Measurements from ENCODE around the gene HTR3B. TPM values are rescaled to one million over a fixed set of nuclear protein-coding genes. Genes with fewer than 3 reads are reported as not detected.
"Not testable (repeated sequence)": the region's sequence is repeated elsewhere in the genome, so short reads cannot be mapped to it uniquely, and the experiment has no call there.

HTR3B gene
- total and polyA plus RNA-seq, 2 donors (not counting 1 experiment from before 2014, with no cell fraction given): not detected

- H3K4me3 ChIP-seq (ENCODE audit: control extremely low read depth in 1 of 5, extremely low read depth in 1 of 5, insufficient read depth in 1 of 5, low read depth in 2 of 5, low read length in 4 of 5): no peak overlapping the region
- no peak overlapping the region for H3K9ac ChIP-seq (ENCODE audit: low read length)
- intact Hi-C loops (cut with micrococcal nuclease): no loop called here
- no peak overlapping the region for H3K27ac ChIP-seq (ENCODE audit: low read length in 2 of 2)
- no peak for DNase-seq
- no CpG with 5 or more reads among the region's 5 CpGs for WGBS (ENCODE audit: insufficient coverage)
- H3K36me3 ChIP-seq (replicated peaks in 1 of 2; ENCODE audit: control extremely low read depth in 1 of 2, control insufficient read depth in 1 of 2, extremely low read depth in 1 of 2, insufficient read depth in 2 of 2, low read length in 1 of 2): no peaks in the 10 kb centered on the region
- Mint-ChIP-seq H3K27me3 (peaks cover 8% of the 10 kb centered on the region), H3K4me1 (peaks cover 3% of the 10 kb centered on the region), H3K9me3 (ENCODE audit: insufficient read depth) (no peaks in the 10 kb centered on the region), H3K27ac (no peak overlapping the region), H3K4me3 (no peak overlapping the region)
- no peak overlapping the region for H2AFZ ChIP-seq (ENCODE audit: insufficient read depth, low read depth, low read length, poor library complexity, severe bottlenecking)
- H3K27me3 ChIP-seq (replicated peaks in 1 of 4; ENCODE audit: control extremely low read depth in 1 of 4, control insufficient read depth in 3 of 4, insufficient read depth in 4 of 4, low read length in 3 of 4): no peaks in the 10 kb centered on the region
- TF ChIP-seq CTCF (IDR thresholded peaks at IDR 0.05) (no peak), EZH2 (IDR thresholded peaks at IDR 0.05; ENCODE audit: borderline replicate concordance, insufficient read depth, low read depth, low read length, poor library complexity, severe bottlenecking) (no peak)
- no peaks in the 10 kb centered on the region for H3K79me2 ChIP-seq (ENCODE audit: control insufficient read depth, insufficient read depth, low read length)
- ChIA-PET POLR2A (no interaction called here), CTCF (no interaction called here)
- no peak overlapping the region for H3K4me2 ChIP-seq (replicated peaks; ENCODE audit: low read depth, low read length, poor library complexity, severe bottlenecking)
- ATAC-seq (ENCODE audit: low read depth): no peak
- H4K20me1 ChIP-seq (ENCODE audit: control insufficient read depth, insufficient read depth, low read length, poor library complexity, severe bottlenecking): no peaks in the 10 kb centered on the region
- peaks cover 0 to 3% (median 0%) of the 10 kb centered on the region in 3 donors for H3K9me3 ChIP-seq (ENCODE audit: control extremely low read depth in 1 of 3, control insufficient read depth in 2 of 3, insufficient read depth in 1 of 3, low read length in 2 of 3)
- H3K4me1 ChIP-seq (ENCODE audit: control insufficient read depth in 2 of 2, insufficient read depth in 2 of 2, low read length in 2 of 2): peaks cover 0 to 4% of the 10 kb centered on the region in 2 donors
Measured at GRCh38 chr11:113928311-113928710, 23.7 kb downstream of the HTR3B start.

GRCh38 chr11:113932788-113933187 is 28.2 kb downstream of the HTR3B start:
- WGBS (ENCODE audit: insufficient coverage): 77% methylated on average over 6 of the region's 7 CpGs
- Mint-ChIP-seq H3K9me3 (ENCODE audit: insufficient read depth) (no peaks in the 10 kb centered on the region), H3K4me3 (no peak overlapping the region), H3K27me3 (peaks cover 8% of the 10 kb centered on the region), H3K4me1 (peaks cover 4% of the 10 kb centered on the region), H3K27ac (no peak overlapping the region)
- H3K4me2 ChIP-seq (replicated peaks; ENCODE audit: low read depth, low read length, poor library complexity, severe bottlenecking): no peak overlapping the region
- ChIA-PET CTCF (no interaction called here), POLR2A (no interaction called here)
- intact Hi-C loops (cut with micrococcal nuclease): no loop called here
- DNase-seq (no peak), ATAC-seq (ENCODE audit: low read depth) (no peak)
- H4K20me1 ChIP-seq (ENCODE audit: control insufficient read depth, insufficient read depth, low read length, poor library complexity, severe bottlenecking): no peaks in the 10 kb centered on the region
- H3K79me2 ChIP-seq (ENCODE audit: control insufficient read depth, insufficient read depth, low read length): no peaks in the 10 kb centered on the region
- H2AFZ ChIP-seq (ENCODE audit: insufficient read depth, low read depth, low read length, poor library complexity, severe bottlenecking): no peak overlapping the region
- H3K4me1 ChIP-seq (ENCODE audit: control insufficient read depth in 2 of 2, insufficient read depth in 2 of 2, low read length in 2 of 2): peaks cover 0 to 8% of the 10 kb centered on the region in 2 donors
- no peaks in the 10 kb centered on the region for H3K36me3 ChIP-seq (replicated peaks in 1 of 2; ENCODE audit: control extremely low read depth in 1 of 2, control insufficient read depth in 1 of 2, extremely low read depth in 1 of 2, insufficient read depth in 2 of 2, low read length in 1 of 2)
- TF ChIP-seq CTCF (IDR thresholded peaks at IDR 0.05) (no peak), EZH2 (IDR thresholded peaks at IDR 0.05; ENCODE audit: borderline replicate concordance, insufficient read depth, low read depth, low read length, poor library complexity, severe bottlenecking) (no peak)
- no peak overlapping the region for H3K27ac ChIP-seq (ENCODE audit: low read length in 2 of 2)
- peaks cover 0 to 3% (median 0%) of the 10 kb centered on the region in 3 donors for H3K9me3 ChIP-seq (ENCODE audit: control extremely low read depth in 1 of 3, control insufficient read depth in 2 of 3, insufficient read depth in 1 of 3, low read length in 2 of 3)
- peaks cover 0 to 3% (median 0%) of the 10 kb centered on the region in 4 experiments for H3K27me3 ChIP-seq (replicated peaks in 1 of 4; ENCODE audit: control extremely low read depth in 1 of 4, control insufficient read depth in 3 of 4, insufficient read depth in 4 of 4, low read length in 3 of 4)
- no peak overlapping the region for H3K9ac ChIP-seq (ENCODE audit: low read length)
- no peak overlapping the region for H3K4me3 ChIP-seq (ENCODE audit: control extremely low read depth in 1 of 5, extremely low read depth in 1 of 5, insufficient read depth in 1 of 5, low read depth in 2 of 5, low read length in 4 of 5)

- H3K4me2 ChIP-seq (replicated peaks; ENCODE audit: low read depth, low read length, poor library complexity, severe bottlenecking); H3K27ac Mint-ChIP-seq; H3K27me3 ChIP-seq (replicated peaks in 1 of 4; ENCODE audit: control extremely low read depth in 1 of 4, control insufficient read depth in 3 of 4, insufficient read depth in 4 of 4, low read length in 3 of 4); H3K27ac ChIP-seq (ENCODE audit: low read length in 2 of 2); H3K27me3 Mint-ChIP-seq; H3K79me2 ChIP-seq (ENCODE audit: control insufficient read depth, insufficient read depth, low read length); H4K20me1 ChIP-seq (ENCODE audit: control insufficient read depth, insufficient read depth, low read length, poor library complexity, severe bottlenecking); H3K9me3 Mint-ChIP-seq (ENCODE audit: insufficient read depth); H3K4me1 Mint-ChIP-seq; H3K4me3 Mint-ChIP-seq; intact Hi-C loops (cut with micrococcal nuclease); H2AFZ ChIP-seq (ENCODE audit: insufficient read depth, low read depth, low read length, poor library complexity, severe bottlenecking); H3K4me3 ChIP-seq (ENCODE audit: control extremely low read depth in 1 of 5, extremely low read depth in 1 of 5, insufficient read depth in 1 of 5, low read depth in 2 of 5, low read length in 4 of 5); DNase-seq; H3K4me1 ChIP-seq (ENCODE audit: control insufficient read depth in 2 of 2, insufficient read depth in 2 of 2, low read length in 2 of 2); H3K9me3 ChIP-seq (ENCODE audit: control extremely low read depth in 1 of 3, control insufficient read depth in 2 of 3, insufficient read depth in 1 of 3, low read length in 2 of 3); H3K9ac ChIP-seq (ENCODE audit: low read length); POLR2A ChIA-PET; ATAC-seq (ENCODE audit: low read depth); H3K36me3 ChIP-seq (replicated peaks in 1 of 2; ENCODE audit: control extremely low read depth in 1 of 2, control insufficient read depth in 1 of 2, extremely low read depth in 1 of 2, insufficient read depth in 2 of 2, low read length in 1 of 2): not testable (repeated sequence)
- 100% methylated on average over 1 of the region's 3 CpGs for WGBS (ENCODE audit: insufficient coverage)
- CTCF ChIA-PET: interaction anchor here (1.5 kb wide), 1 partner anchor 326 kb away, joined by 4 read pairs; no protein-coding TSS in a partner anchor
Measured at GRCh38 chr11:113934193-113934592, 29.6 kb downstream of the HTR3B start.

Data from B cell (primary cell).